HS-27A (cell line): ENCODE measurements around the gene VIPR2.

Source experiments
- DNase-seq: peaks from one replicate; pipeline ENCODE4 v3.0.0-alpha.2; 2012; ENCODE audit warnings: low read depth, missing footprints

The VIPR2 gene

GRCh38 chr7:159023746-159024145 is 120.9 kb downstream of the VIPR2 start:
- no peak for DNase-seq

- no peak for DNase-seq
Observed at GRCh38 chr7:159023206-159023605, 121.5 kb downstream of the VIPR2 start.

GRCh38 chr7:159022238-159022993 is 122.3 kb downstream of the VIPR2 start:
- DNase-seq, result no peak

GRCh38 chr7:159020987-159021386 is 123.7 kb downstream of the VIPR2 start:
- no peak for DNase-seq

GRCh38 chr7:159019111-159019510 is 125.6 kb downstream of the VIPR2 start:
- DNase-seq, result no peak

GRCh38 chr7:159017741-159018140 is 126.9 kb downstream of the VIPR2 start:
- DNase-seq, result no peak

- DNase-seq, result no peak
Observed at GRCh38 chr7:159017210-159017609, 127.5 kb downstream of the VIPR2 start.

- DNase-seq, result no peak
Observed at GRCh38 chr7:159016591-159016990, 128.1 kb downstream of the VIPR2 start.

GRCh38 chr7:159015454-159016410 is 128.9 kb downstream of the VIPR2 start:
- DNase-seq, result no peak

GRCh38 chr7:159015081-159015453 is 129.6 kb downstream of the VIPR2 start:
- no peak for DNase-seq

- DNase-seq, result no peak
Observed at GRCh38 chr7:159014297-159015062, 130.2 kb downstream of the VIPR2 start.

GRCh38 chr7:159013825-159014289 is 130.8 kb downstream of the VIPR2 start:
- DNase-seq, result no peak

GRCh38 chr7:159013181-159013690 is 131.4 kb downstream of the VIPR2 start:
- no peak for DNase-seq

GRCh38 chr7:159012353-159013069 is 132.2 kb downstream of the VIPR2 start:
- no peak for DNase-seq

- no peak for DNase-seq
Observed at GRCh38 chr7:159011722-159012022, 133.0 kb downstream of the VIPR2 start.

- no peak for DNase-seq
Observed at GRCh38 chr7:159010937-159011721, 133.5 kb downstream of the VIPR2 start.

- no peak for DNase-seq
Observed at GRCh38 chr7:159010411-159010810, 134.3 kb downstream of the VIPR2 start.

GRCh38 chr7:159009951-159010350 is 134.7 kb downstream of the VIPR2 start:
- DNase-seq, result no peak

- no peak for DNase-seq
Observed at GRCh38 chr7:159008417-159008816, 136.2 kb downstream of the VIPR2 start.

- DNase-seq, result no peak
Observed at GRCh38 chr7:159007996-159008389, 136.7 kb downstream of the VIPR2 start.
